Colon (tissue), 2 donors: ENCODE results near the gene MAN1A2.

Experiments used
- FAIRE-seq: peaks from 2 replicates; lab custom pipeline; 2012; peaks lifted over from hg19 to GRCh38; lab: Jason Lieb, UNC
- donor health status: control.
- donor health status: control.

The MAN1A2 gene

GRCh38 chr1:117359561-117360289, 7.5 kb upstream of the MAN1A2 start:
- no peak for FAIRE-seq

- FAIRE-seq, result no peak
Measured at GRCh38 chr1:117362986-117363385, 4.3 kb upstream of the MAN1A2 start.

- FAIRE-seq, result no peak
Measured at GRCh38 chr1:117363571-117364048, 3.6 kb upstream of the MAN1A2 start.

GRCh38 chr1:117364240-117364639, 3.0 kb upstream of the MAN1A2 start:
- no peak for FAIRE-seq

GRCh38 chr1:117365350-117366176, 1.7 kb upstream of the MAN1A2 start:
- FAIRE-seq, result no peak

GRCh38 chr1:117366177-117367045, 838 bp upstream of the MAN1A2 start:
- FAIRE-seq, result no peak

GRCh38 chr1:117368116-117369108, 1.2 kb downstream of the MAN1A2 start:
- FAIRE-seq, result no peak

- no peak for FAIRE-seq
Measured at GRCh38 chr1:117370071-117370470, 2.8 kb downstream of the MAN1A2 start.

GRCh38 chr1:117370509-117370908, 3.3 kb downstream of the MAN1A2 start:
- FAIRE-seq, result no peak

- no peak for FAIRE-seq
Measured at GRCh38 chr1:117371441-117372151, 4.3 kb downstream of the MAN1A2 start.

- no peak for FAIRE-seq
Measured at GRCh38 chr1:117372863-117373412, 5.7 kb downstream of the MAN1A2 start.

GRCh38 chr1:117373932-117374331, 6.7 kb downstream of the MAN1A2 start:
- FAIRE-seq, result no peak

GRCh38 chr1:117375327-117375726, 8.1 kb downstream of the MAN1A2 start:
- FAIRE-seq, result peak; percentile 21

- FAIRE-seq, result no peak
Measured at GRCh38 chr1:117387060-117387633, 19.9 kb downstream of the MAN1A2 start.

GRCh38 chr1:117388328-117388727, 21.1 kb downstream of the MAN1A2 start:
- FAIRE-seq, result no peak

GRCh38 chr1:117389284-117389683, 22.0 kb downstream of the MAN1A2 start:
- no peak for FAIRE-seq

GRCh38 chr1:117389779-117390178, 22.5 kb downstream of the MAN1A2 start:
- FAIRE-seq, result no peak

- no peak for FAIRE-seq
Measured at GRCh38 chr1:117392771-117393170, 25.5 kb downstream of the MAN1A2 start.

- no peak for FAIRE-seq
Measured at GRCh38 chr1:117396074-117396473, 28.8 kb downstream of the MAN1A2 start.

GRCh38 chr1:117396636-117397035, 29.4 kb downstream of the MAN1A2 start:
- no peak for FAIRE-seq
